ENCODE results near the gene NDUFS2.

DNA sequence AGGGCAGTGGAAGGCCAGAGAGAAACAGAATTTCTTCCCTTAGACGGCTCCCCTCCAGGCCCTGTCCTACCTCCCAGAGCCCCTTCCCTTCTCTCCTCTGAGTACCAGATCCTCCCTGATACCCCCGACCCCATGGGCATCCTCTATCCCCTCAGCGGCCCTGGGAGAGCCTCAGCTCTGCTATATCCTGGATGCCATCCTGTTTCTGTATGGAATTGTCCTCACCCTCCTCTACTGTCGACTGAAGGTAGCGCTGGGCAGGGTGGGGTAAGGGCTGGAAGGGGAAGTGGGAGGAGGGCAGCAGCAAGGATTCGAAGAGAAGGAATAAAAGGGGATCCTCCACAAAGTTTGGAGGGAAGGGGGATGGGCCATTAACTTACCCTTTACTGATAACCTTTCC, 15.7 kb downstream of the NDUFS2 start:
- no peak for TF ChIP-seq EZH2 (IDR thresholded peaks at IDR 0.05; ENCODE audit: borderline replicate concordance, low read length)
- TF ChIP-seq, protein P1, sequence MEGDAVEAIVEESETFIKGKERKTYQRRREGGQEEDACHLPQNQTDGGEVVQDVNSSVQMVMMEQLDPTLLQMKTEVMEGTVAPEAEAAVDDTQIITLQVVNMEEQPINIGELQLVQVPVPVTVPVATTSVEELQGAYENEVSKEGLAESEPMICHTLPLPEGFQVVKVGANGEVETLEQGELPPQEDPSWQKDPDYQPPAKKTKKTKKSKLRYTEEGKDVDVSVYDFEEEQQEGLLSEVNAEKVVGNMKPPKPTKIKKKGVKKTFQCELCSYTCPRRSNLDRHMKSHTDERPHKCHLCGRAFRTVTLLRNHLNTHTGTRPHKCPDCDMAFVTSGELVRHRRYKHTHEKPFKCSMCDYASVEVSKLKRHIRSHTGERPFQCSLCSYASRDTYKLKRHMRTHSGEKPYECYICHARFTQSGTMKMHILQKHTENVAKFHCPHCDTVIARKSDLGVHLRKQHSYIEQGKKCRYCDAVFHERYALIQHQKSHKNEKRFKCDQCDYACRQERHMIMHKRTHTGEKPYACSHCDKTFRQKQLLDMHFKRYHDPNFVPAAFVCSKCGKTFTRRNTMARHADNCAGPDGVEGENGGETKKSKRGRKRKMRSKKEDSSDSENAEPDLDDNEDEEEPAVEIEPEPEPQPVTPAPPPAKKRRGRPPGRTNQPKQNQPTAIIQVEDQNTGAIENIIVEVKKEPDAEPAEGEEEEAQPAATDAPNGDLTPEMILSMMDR (IDR thresholded peaks at IDR 0.05; ENCODE audit: low read length) = no peak
